Left colon (tissue), 2 donors: ENCODE results near the gene LGALS3. TPM values are rescaled to one million over a fixed set of nuclear protein-coding genes. Genes with fewer than 3 reads are reported as not detected.
A peak's percentile ranks its signal among the peaks of the same experiment; 100 is the strongest.

Experiments
- ATAC-seq: fragments of 200-7000 bp; cut with Tn5 transposase; one replicate; pipeline ENCODE4 v1.9.1; 2020; ENCODE audit warnings: mild to moderate bottlenecking, moderate library complexity
- DNase-seq, 2 donors: peaks; one replicate each; pipeline ENCODE4 v3.0.0-alpha.2; 2020
- intact Hi-C, 2 donors: fragments of 100-400 bp; cut with DNase I in 1 of 2; cut with micrococcal nuclease in 1 of 2; formaldehyde crosslinking; loops; one replicate each; pipeline versions ENCODE4 v1.11.2 to v1.14.0; 2022; cut with DNase I, micrococcal nuclease
- total RNA-seq, 2 donors: library from RNA; stranded (reverse); fragmentation: NEBNext Ultra II Directional; extraction: Animal tissue kit (Norgen Biotek cat#: 25700); gene quantifications; one replicate each; pipeline ENCODE4 v1.2.1, GENCODE V29; 2021
- donor health status: DM: no; HTN: no; CAD: no.
- donor health status: DM: yes; HTN: yes; CAD: no.

LGALS3 gene
- total RNA-seq, 2 donors from 2014 or later: 1,592 to 1,809 TPM

GRCh38 chr14:55107766-55108554 lies 21.1 kb upstream of the LGALS3 start:
- ATAC-seq (peak; percentile 66), DNase-seq (peak; percentile 84 to 88)
- intact Hi-C loops: no loop called here

GRCh38 chr14:55109836-55110235 lies 19.2 kb upstream of the LGALS3 start:
- ATAC-seq: peak; percentile 5

GRCh38 chr14:55111122-55111708 lies 17.8 kb upstream of the LGALS3 start:
- ATAC-seq: peak; percentile 31
- DNase-seq: peak; percentile 37 to 48
- intact Hi-C loops: no loop called here

More at GRCh38 chr14:55109836-55110235, 19.2 kb upstream of the LGALS3 start:
- intact Hi-C loops: no loop called here
- no peak for DNase-seq

- DNase-seq (peak in 1 of 2 donors; percentile 24), ATAC-seq (peak; percentile 59)
- intact Hi-C loops: no loop called here
Observed at GRCh38 chr14:55114720-55115119, 14.3 kb upstream of the LGALS3 start.

- ATAC-seq: no peak
- intact Hi-C loops: no loop called here
- DNase-seq: peak in 1 of 2 donors; percentile 28
Observed at GRCh38 chr14:55115460-55115859, 13.6 kb upstream of the LGALS3 start.

- ATAC-seq (no peak), DNase-seq (no peak)
- intact Hi-C loops: no loop called here
Observed at GRCh38 chr14:55115861-55116245, 13.2 kb upstream of the LGALS3 start.

- peak in 1 of 2 donors; percentile 52 for DNase-seq
- intact Hi-C loops: no loop called here
- peak; percentile 70 for ATAC-seq
Observed at GRCh38 chr14:55116246-55117030, 12.6 kb upstream of the LGALS3 start.

- ATAC-seq: no peak
- intact Hi-C loops: no loop called here
- DNase-seq: peak in 1 of 2 donors; percentile 15
Observed at GRCh38 chr14:55117803-55118441, 11.1 kb upstream of the LGALS3 start.

- DNase-seq: no peak
- ATAC-seq: no peak
Observed at GRCh38 chr14:55118761-55119160, 10.3 kb upstream of the LGALS3 start.

GRCh38 chr14:55120571-55121495 lies 8.2 kb upstream of the LGALS3 start:
- DNase-seq (peak in 1 of 2 donors; percentile 45), ATAC-seq (peak; percentile 31)
- intact Hi-C loops: no loop called here

More at GRCh38 chr14:55118761-55119160, 10.3 kb upstream of the LGALS3 start:
- intact Hi-C loops: no loop called here

GRCh38 chr14:55121628-55122439 lies 7.2 kb upstream of the LGALS3 start:
- intact Hi-C loops: no loop called here
- peak; percentile 63 for ATAC-seq
- no peak for DNase-seq

GRCh38 chr14:55122440-55122986 lies 6.5 kb upstream of the LGALS3 start:
- ATAC-seq (peak; percentile 63), DNase-seq (peak; percentile 87 to 96)
- intact Hi-C loops: no loop called here

- intact Hi-C loops: no loop called here
- no peak for ATAC-seq
- DNase-seq: no peak
Observed at GRCh38 chr14:55123101-55123500, 6.0 kb upstream of the LGALS3 start.

GRCh38 chr14:55123852-55124639 lies 5.0 kb upstream of the LGALS3 start:
- intact Hi-C loops: no loop called here
- DNase-seq (no peak), ATAC-seq (no peak)

- DNase-seq (no peak), ATAC-seq (no peak)
- intact Hi-C loops: no loop called here
Observed at GRCh38 chr14:55124774-55125386, 4.2 kb upstream of the LGALS3 start.

GRCh38 chr14:55125403-55125802 lies 3.6 kb upstream of the LGALS3 start:
- DNase-seq (peak; percentile 80 to 91), ATAC-seq (peak; percentile 43)
- intact Hi-C loops: no loop called here
